B cell (primary cell): Measurements from ENCODE around the gene ARHGAP26.
"Not testable (repeated sequence)": the region's sequence is repeated elsewhere in the genome, so short reads cannot be mapped to it uniquely, and the experiment has no call there.

Experiments
- EZH2 ChIP-seq: IDR thresholded peaks from 2 replicates; pipeline ENCODE4 v1.6.1; 2012; ENCODE audit warnings: borderline replicate concordance, low read depth, mild to moderate bottlenecking, moderate library complexity, low read length; ENCODE audit not compliant: insufficient read depth, poor library complexity, severe bottlenecking
- TF ChIP-seq, protein P1 (sequence below): fragments of 200-600 bp; IDR thresholded peaks from one replicate; pipeline ENCODE4 v1.8.0; 2022; ENCODE audit warnings: antibody characterized with exemption, mild to moderate bottlenecking

DNA sequence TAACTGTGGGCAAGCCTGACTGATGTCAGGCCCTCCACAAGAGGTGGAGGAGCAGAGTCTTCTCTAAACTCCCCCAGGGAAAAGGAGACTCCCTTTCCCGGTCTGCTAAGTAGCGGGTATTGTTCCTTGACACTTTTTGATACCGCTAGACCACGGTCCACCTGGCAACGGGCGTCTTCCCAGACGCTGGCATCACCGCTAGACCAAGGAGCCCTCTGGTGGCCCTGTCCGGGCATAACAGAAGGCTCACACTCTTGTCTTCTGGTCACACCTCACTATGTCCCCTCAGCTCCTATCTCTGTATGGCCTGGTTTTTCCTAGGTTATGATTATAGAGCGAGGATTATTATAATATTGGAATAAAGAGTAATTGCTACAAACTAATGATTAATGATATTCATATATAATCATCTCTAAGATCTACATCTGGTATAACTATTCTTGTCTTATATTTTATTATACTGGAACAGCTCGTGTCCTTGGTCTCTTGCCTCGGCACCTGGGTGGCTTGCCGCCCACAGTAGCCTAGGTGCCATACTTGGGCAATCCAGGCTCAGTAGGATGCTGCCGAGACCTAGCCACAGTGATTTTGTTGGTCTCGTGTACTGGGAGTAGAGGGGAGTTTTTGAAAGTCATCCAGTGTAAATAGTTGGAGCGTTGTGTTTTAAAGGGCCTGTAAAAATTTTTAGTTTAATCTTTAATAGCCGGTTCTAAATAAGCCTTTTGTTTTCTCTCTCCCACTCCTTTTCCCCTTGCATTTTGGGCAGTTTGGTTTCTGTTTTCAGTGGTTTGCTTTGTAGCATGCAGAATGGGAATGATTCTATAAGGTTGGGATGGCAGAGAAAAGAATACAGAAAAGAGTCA is 195.3 kb downstream of the ARHGAP26 start:
- TF ChIP-seq, protein P1, sequence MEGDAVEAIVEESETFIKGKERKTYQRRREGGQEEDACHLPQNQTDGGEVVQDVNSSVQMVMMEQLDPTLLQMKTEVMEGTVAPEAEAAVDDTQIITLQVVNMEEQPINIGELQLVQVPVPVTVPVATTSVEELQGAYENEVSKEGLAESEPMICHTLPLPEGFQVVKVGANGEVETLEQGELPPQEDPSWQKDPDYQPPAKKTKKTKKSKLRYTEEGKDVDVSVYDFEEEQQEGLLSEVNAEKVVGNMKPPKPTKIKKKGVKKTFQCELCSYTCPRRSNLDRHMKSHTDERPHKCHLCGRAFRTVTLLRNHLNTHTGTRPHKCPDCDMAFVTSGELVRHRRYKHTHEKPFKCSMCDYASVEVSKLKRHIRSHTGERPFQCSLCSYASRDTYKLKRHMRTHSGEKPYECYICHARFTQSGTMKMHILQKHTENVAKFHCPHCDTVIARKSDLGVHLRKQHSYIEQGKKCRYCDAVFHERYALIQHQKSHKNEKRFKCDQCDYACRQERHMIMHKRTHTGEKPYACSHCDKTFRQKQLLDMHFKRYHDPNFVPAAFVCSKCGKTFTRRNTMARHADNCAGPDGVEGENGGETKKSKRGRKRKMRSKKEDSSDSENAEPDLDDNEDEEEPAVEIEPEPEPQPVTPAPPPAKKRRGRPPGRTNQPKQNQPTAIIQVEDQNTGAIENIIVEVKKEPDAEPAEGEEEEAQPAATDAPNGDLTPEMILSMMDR, result peak; percentile 53
- TF ChIP-seq EZH2, result not testable (repeated sequence)
